ENCODE results near the gene TNFRSF1A.

TNFRSF1A gene

DNA sequence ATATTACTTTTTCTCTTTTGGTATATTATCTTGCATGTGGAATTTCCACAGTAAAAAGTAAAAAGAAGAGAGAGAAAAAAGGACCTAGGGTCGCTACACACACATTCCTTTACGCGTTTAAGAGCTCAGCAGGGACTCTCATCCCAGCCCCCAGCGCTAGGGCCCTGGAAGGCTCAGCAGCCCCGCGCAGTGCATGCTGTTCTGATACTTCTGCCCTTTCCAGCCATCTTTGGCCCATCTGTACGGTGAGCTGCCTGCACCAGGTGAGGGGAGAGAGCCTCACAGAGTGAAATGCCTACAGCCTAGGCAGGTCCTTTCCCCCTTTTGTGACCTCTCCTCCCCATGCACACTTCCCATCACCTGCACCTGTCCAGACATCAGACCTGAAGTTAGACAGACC, 40.5 kb upstream of the TNFRSF1A start:
- H3K4me1 ChIP-seq (ENCODE audit: control insufficient read depth, insufficient read depth, low read length, poor library complexity, severe bottlenecking) = peaks cover 17% of the 10 kb centered on the region
- no peaks in the 10 kb centered on the region for H3K9me3 ChIP-seq (ENCODE audit: control insufficient read depth, low read length)
- WGBS, 2 experiments (ENCODE audit: insufficient coverage in 2 of 2) = 52 to 58% methylated on average over 6 to 7 of the region's 7 CpGs
- no peak overlapping the region for H3K4me3 ChIP-seq (ENCODE audit: extremely low read depth, insufficient read depth, low read length, poor library complexity, severe bottlenecking)
- H3K27ac ChIP-seq (ENCODE audit: low read depth, low read length, severe bottlenecking) = no peak overlapping the region
- H3K36me3 ChIP-seq (ENCODE audit: control insufficient read depth, insufficient read depth, low read length) = no peaks in the 10 kb centered on the region

GRCh38 chr12:6380141-6381121, 38.6 kb upstream of the TNFRSF1A start:
- Histone ChIP-seq H3K36me3 (ENCODE audit: control insufficient read depth, insufficient read depth, low read length) (no peaks in the 10 kb centered on the region), H3K4me1 (ENCODE audit: control insufficient read depth, insufficient read depth, low read length, poor library complexity, severe bottlenecking) (peaks cover 28% of the 10 kb centered on the region), H3K27ac (ENCODE audit: low read depth, low read length, severe bottlenecking) (no peak overlapping the region), H3K4me3 (ENCODE audit: extremely low read depth, insufficient read depth, low read length, poor library complexity, severe bottlenecking) (no peak overlapping the region), H3K9me3 (ENCODE audit: control insufficient read depth, low read length) (no peaks in the 10 kb centered on the region)
- WGBS, 2 experiments (ENCODE audit: insufficient coverage in 2 of 2) = 88 to 93% methylated on average over 9 to 10 of the region's 14 CpGs

DNA sequence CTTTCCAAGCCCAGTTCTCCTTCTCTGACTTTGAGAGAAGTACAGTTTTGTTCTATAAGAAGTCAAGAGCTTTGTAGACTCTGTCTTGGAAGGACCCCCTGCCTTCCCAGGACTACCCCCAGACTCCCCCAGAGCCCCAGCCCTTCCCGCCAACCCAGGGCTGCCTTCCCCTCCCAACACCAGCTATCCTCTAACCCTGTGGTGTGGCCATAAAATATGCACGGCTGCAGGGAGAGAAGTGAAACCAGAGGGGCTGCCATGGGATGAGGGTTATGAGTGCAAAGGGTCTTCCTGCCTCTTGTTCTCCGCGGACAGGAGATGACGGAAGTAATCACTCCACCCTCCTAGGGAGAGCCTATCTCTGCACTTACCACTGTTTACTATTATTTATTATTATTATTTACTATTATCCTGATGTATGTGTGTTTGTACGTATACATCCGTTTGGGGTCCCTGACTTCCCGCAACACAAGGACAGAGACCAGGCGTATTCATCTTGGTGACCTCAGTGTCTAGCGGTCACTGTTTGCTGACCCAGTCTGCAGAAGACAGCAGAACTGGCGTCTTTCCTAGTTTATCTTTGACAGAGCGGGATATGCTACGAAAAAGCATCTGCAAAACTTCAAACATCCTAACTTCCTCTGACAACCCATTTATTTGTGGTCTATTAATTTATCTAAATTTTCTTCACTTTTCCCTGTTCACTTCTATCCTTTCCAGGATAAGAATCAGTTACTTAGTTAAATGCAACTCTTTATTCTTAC, 37.0 kb upstream of the TNFRSF1A start:
- Histone ChIP-seq H3K27ac (ENCODE audit: low read depth, low read length, severe bottlenecking) (no peak overlapping the region), H3K4me1 (ENCODE audit: control insufficient read depth, insufficient read depth, low read length, poor library complexity, severe bottlenecking) (peaks cover 30% of the 10 kb centered on the region), H3K36me3 (ENCODE audit: control insufficient read depth, insufficient read depth, low read length) (no peaks in the 10 kb centered on the region), H3K9me3 (ENCODE audit: control insufficient read depth, low read length) (no peaks in the 10 kb centered on the region), H3K4me3 (ENCODE audit: extremely low read depth, insufficient read depth, low read length, poor library complexity, severe bottlenecking) (no peak overlapping the region)
- 93 to 96% methylated on average over 4 to 6 of the region's 13 CpGs for WGBS, 2 experiments (ENCODE audit: insufficient coverage in 2 of 2)

DNA sequence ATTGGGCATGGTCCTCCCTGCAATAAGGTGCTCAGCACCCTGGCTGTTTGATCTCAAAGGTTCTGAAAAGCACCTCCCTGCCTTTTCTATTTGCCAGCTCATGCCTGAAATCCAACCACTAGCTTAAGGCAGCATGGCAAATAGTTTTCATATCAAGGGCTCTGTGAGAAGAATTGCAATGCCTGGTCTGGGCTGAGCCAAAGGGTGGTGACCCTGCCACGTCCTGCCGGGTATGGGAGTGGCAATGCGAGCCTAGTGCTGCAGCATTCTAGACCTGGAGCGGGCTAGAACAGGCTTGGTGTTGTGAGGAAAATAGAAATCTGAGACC, 35.8 kb upstream of the TNFRSF1A start:
- Histone ChIP-seq H3K36me3 (ENCODE audit: control insufficient read depth, insufficient read depth, low read length) (no peaks in the 10 kb centered on the region), H3K9me3 (ENCODE audit: control insufficient read depth, low read length) (no peaks in the 10 kb centered on the region), H3K4me1 (ENCODE audit: control insufficient read depth, insufficient read depth, low read length, poor library complexity, severe bottlenecking) (peaks cover 30% of the 10 kb centered on the region), H3K4me3 (ENCODE audit: extremely low read depth, insufficient read depth, low read length, poor library complexity, severe bottlenecking) (no peak overlapping the region), H3K27ac (ENCODE audit: low read depth, low read length, severe bottlenecking) (no peak overlapping the region)
- WGBS, 2 experiments (ENCODE audit: insufficient coverage in 2 of 2) = 75 to 83% methylated on average over 3 of the region's 4 CpGs

DNA sequence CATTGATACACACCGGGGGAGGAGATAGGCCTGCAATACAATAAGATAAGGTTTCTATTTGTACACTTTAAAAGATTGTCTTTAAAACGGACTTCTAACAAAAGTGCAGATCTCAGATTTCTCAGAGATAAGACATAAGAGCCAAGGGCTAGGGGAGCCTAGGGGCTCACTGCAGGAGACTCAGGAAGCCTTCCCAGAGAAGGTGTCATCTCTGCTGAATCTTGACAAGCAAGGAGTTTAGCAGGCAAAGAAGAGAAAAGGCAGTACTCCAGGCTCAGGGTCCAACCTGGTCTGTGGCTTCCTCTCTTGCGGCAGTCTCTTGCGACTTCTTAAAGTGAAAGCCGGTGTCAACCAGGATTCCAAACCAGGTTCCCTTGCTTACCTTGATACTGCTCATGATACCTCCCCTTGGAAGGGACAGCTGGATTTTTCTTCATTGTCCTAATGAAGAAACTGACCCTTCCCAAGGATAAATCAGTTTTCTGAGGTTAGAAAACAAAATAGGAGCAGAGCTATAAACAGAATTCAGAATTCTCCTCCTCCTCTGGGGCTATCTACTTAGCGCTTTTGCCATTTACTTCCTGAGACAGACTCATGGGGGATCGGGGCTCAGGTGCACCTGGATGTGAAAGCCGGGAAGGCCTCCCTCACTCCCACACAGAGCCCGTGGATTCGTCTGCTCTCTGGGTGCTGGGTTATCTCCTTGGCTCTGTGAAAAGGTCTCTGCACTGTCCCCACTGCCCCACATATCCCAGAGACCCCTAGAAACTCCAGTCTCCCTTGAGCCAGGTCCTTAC, 35.2 kb upstream of the TNFRSF1A start:
- H3K27ac ChIP-seq (ENCODE audit: low read depth, low read length, severe bottlenecking) = no peak overlapping the region
- H3K9me3 ChIP-seq (ENCODE audit: control insufficient read depth, low read length) = no peaks in the 10 kb centered on the region
- H3K4me3 ChIP-seq (ENCODE audit: extremely low read depth, insufficient read depth, low read length, poor library complexity, severe bottlenecking) = no peak overlapping the region
- no peaks in the 10 kb centered on the region for H3K36me3 ChIP-seq (ENCODE audit: control insufficient read depth, insufficient read depth, low read length)
- WGBS, 2 experiments (ENCODE audit: insufficient coverage in 2 of 2) = 83 to 85% methylated on average over 6 to 8 of the region's 10 CpGs
- H3K4me1 ChIP-seq (ENCODE audit: control insufficient read depth, insufficient read depth, low read length, poor library complexity, severe bottlenecking) = peaks cover 31% of the 10 kb centered on the region

- WGBS, 2 experiments (ENCODE audit: insufficient coverage in 2 of 2) = 16 to 26% methylated on average over 13 to 17 of the region's 19 CpGs
- peaks cover 35% of the 10 kb centered on the region for H3K4me1 ChIP-seq (ENCODE audit: control insufficient read depth, insufficient read depth, low read length, poor library complexity, severe bottlenecking)
- no peaks in the 10 kb centered on the region for H3K36me3 ChIP-seq (ENCODE audit: control insufficient read depth, insufficient read depth, low read length)
- H3K27ac ChIP-seq (ENCODE audit: low read depth, low read length, severe bottlenecking) = no peak overlapping the region
- H3K9me3 ChIP-seq (ENCODE audit: control insufficient read depth, low read length) = no peaks in the 10 kb centered on the region
- H3K4me3 ChIP-seq (ENCODE audit: extremely low read depth, insufficient read depth, low read length, poor library complexity, severe bottlenecking) = no peak overlapping the region
Measured at GRCh38 chr12:6376079-6376869, 34.4 kb upstream of the TNFRSF1A start.

- no peak within 1 kb of the TSS for H3K27ac ChIP-seq (ENCODE audit: low read depth, low read length, severe bottlenecking)
- H3K4me3 ChIP-seq (ENCODE audit: extremely low read depth, insufficient read depth, low read length, poor library complexity, severe bottlenecking) = no peak within 1 kb of the TSS
- H3K4me1 ChIP-seq (ENCODE audit: control insufficient read depth, insufficient read depth, low read length, poor library complexity, severe bottlenecking) = peaks cover 41% of the 10 kb centered on the region
- WGBS, 2 experiments (ENCODE audit: insufficient coverage in 2 of 2) = 29 to 34% methylated on average over 6 to 11 of the region's 15 CpGs
- no peaks in the 10 kb centered on the region for H3K36me3 ChIP-seq (ENCODE audit: control insufficient read depth, insufficient read depth, low read length)
- no peaks in the 10 kb centered on the region for H3K9me3 ChIP-seq (ENCODE audit: control insufficient read depth, low read length)
Measured at GRCh38 chr12:6375269-6376078, 33.6 kb upstream of the TNFRSF1A start, which contains the start of gene SCNN1A. Gene SCNN1A (minus strand): TSS chr12:6375563. CDS start chr12:6374783, 780 bp downstream.

- no peaks in the 10 kb centered on the region for H3K9me3 ChIP-seq (ENCODE audit: control insufficient read depth, low read length)
- H3K4me3 ChIP-seq (ENCODE audit: extremely low read depth, insufficient read depth, low read length, poor library complexity, severe bottlenecking) = no peak overlapping the region
- H3K4me1 ChIP-seq (ENCODE audit: control insufficient read depth, insufficient read depth, low read length, poor library complexity, severe bottlenecking) = peaks cover 41% of the 10 kb centered on the region
- no peaks in the 10 kb centered on the region for H3K36me3 ChIP-seq (ENCODE audit: control insufficient read depth, insufficient read depth, low read length)
- WGBS, 2 experiments (ENCODE audit: insufficient coverage in 2 of 2) = 51 to 74% methylated on average over 6 of the region's 7 CpGs
- H3K27ac ChIP-seq (ENCODE audit: low read depth, low read length, severe bottlenecking) = no peak overlapping the region
Measured at GRCh38 chr12:6374786-6375160, 32.9 kb upstream of the TNFRSF1A start.

DNA sequence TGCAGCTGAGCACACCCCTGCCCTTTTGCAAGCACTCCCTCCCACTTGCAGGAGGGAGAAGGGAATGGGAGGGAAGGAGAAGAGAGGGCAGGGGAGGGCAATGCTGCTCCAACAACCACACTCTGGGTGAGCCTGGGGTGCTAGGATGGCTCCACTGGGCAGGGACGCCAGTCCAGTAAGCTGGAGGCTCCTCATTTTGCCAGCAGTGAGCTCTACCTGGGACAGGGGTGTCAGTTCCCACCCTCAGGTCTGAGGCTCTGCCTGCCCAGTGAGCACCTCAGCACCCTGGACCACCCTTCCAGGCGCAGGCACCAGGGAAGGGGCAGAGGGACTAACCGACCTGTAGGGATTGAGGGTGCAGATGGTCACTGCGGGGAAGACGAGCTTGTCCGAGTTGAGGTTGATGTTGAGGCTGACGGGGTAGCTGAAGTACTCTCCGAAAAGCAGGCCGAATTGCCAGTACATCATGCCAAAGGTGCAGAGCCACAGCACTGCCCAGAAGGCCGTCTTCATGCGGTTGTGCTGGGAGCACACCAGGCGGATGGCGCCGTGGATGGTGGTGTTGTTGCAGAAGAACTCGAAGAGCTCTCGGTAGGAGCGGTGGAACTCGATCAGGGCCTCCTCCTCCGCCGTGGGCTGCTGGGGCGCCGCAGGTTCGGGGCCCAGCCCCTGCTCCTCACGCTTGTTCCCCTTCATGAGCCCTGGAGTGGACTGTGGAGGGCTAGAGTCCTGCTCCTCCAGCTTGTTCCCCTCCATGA, 32.3 kb upstream of the TNFRSF1A start:
- 86 to 87% methylated on average over 23 to 24 of the region's 24 CpGs for WGBS, 2 experiments (ENCODE audit: insufficient coverage in 2 of 2)

More for the DNA sequence above, 32.3 kb upstream of the TNFRSF1A start:
- H3K9me3 ChIP-seq (ENCODE audit: control insufficient read depth, low read length) = no peaks in the 10 kb centered on the region
- H3K27ac ChIP-seq (ENCODE audit: low read depth, low read length, severe bottlenecking) = no peak overlapping the region
- peaks cover 43% of the 10 kb centered on the region for H3K4me1 ChIP-seq (ENCODE audit: control insufficient read depth, insufficient read depth, low read length, poor library complexity, severe bottlenecking)
- H3K4me3 ChIP-seq (ENCODE audit: extremely low read depth, insufficient read depth, low read length, poor library complexity, severe bottlenecking) = no peak overlapping the region
- no peaks in the 10 kb centered on the region for H3K36me3 ChIP-seq (ENCODE audit: control insufficient read depth, insufficient read depth, low read length)

Measured in mesodermal cell (in vitro differentiated cells).